GM12878 (cell line): Measurements from ENCODE around the gene ZNF445. TPM values are rescaled to one million over a fixed set of nuclear protein-coding genes. Genes with fewer than 3 reads are reported as not detected.
"Not testable (repeated sequence)": the region's sequence is repeated elsewhere in the genome, so short reads cannot be mapped to it uniquely, and the experiment has no call there.

ENCODE experiments used
- ATAC-seq: fragments of 200-7000 bp; cut with Tn5 transposase; 3 replicates; pipeline ENCODE4 v1.9.1; 2020; ENCODE audit warnings: mild to moderate bottlenecking, moderate library complexity
- BruUV-seq: library from RNA; stranded (reverse); fragments of 400-500 nt; replicated peaks from 2 replicates; lab custom pipeline; 2021; lab: Mats Ljungman, UMichigan
- CTCF ChIA-PET: fragments of 300-600 bp; sonication (Branson Sonifier 250); formaldehyde crosslinking; extraction: SDS; loops from one replicate; lab custom pipeline; 2021; ENCODE audit warnings: inconsistent platforms; lab: Yijun Ruan, JAX
- POLR2A ChIA-PET: fragments of 350-600 bp; formaldehyde crosslinking; extraction: SDS; loops from one replicate; lab custom pipeline; 2021; ENCODE audit warnings: inconsistent platforms; lab: Charles Lee
- RAD21 ChIA-PET: fragments of 300-600 bp; sonication (Branson Sonifier 250); formaldehyde crosslinking; loops from one replicate; lab custom pipeline; 2023; ENCODE audit warnings: antibody characterized with exemption; ENCODE audit not compliant: unreplicated experiment; lab: Charles Lee
- SMC1A ChIA-PET: fragments of 300-600 bp; sonication (Branson Sonifier 250); formaldehyde crosslinking; loops from one replicate; lab custom pipeline; 2023; ENCODE audit not compliant: unreplicated experiment, uncharacterized antibody; lab: Charles Lee
- DNase-seq: peaks from one replicate; pipeline ENCODE4 v3.0.0-alpha.2; 2011; ENCODE audit warnings: low read depth, low spot score
- FAIRE-seq: peaks from 3 replicates; lab custom pipeline; 2011; peaks lifted over from hg19 to GRCh38; lab: Jason Lieb, UNC
- H2AFZ ChIP-seq: 2 replicates; pipeline ENCODE4 v1.6.0; 2011; ENCODE audit warnings: low read depth, low read length, control low read depth; ENCODE audit not compliant: control insufficient read depth
- H3K27ac ChIP-seq: 2 replicates; pipeline ENCODE4 v1.5.1; 2011; ENCODE audit warnings: control low read depth; ENCODE audit not compliant: control insufficient read depth, insufficient read depth
- H3K27me3 ChIP-seq, 2 experiments: replicated peaks in 1 of 2; 2 replicates each; pipeline versions ENCODE4 v1.6.0 to v1.6.1; 2011; ENCODE audit warnings: low read length in 1 of 2; ENCODE audit not compliant: control insufficient read depth in 2 of 2, insufficient read depth in 2 of 2
- H3K36me3 ChIP-seq, 2 experiments: 2 replicates each; pipeline ENCODE4 v1.5.1; 2011; ENCODE audit warnings: low read length in 1 of 2; ENCODE audit not compliant: control insufficient read depth in 2 of 2, insufficient read depth in 2 of 2
- H3K4me1 ChIP-seq: 2 replicates; pipeline ENCODE4 v1.6.1; 2011; ENCODE audit warnings: mild to moderate bottlenecking, low read length, moderate library complexity, mixed read lengths; ENCODE audit not compliant: control insufficient read depth, insufficient read depth
- H3K4me2 ChIP-seq: 2 replicates; pipeline ENCODE4 v1.6.0; 2011; ENCODE audit warnings: control low read depth; ENCODE audit not compliant: control insufficient read depth, insufficient read depth
- H3K4me3 ChIP-seq: fragments of 200-600 bp; sonication (generic); 2 replicates; pipeline ENCODE4 v1.5.1; 2016
- H3K79me2 ChIP-seq: 2 replicates; pipeline ENCODE4 v1.6.0; 2011; ENCODE audit warnings: low read length; ENCODE audit not compliant: control insufficient read depth, insufficient read depth
- H3K9ac ChIP-seq: 2 replicates; pipeline ENCODE4 v1.8.0; 2011; ENCODE audit warnings: low read length, control low read depth, mixed read lengths; ENCODE audit not compliant: control insufficient read depth, insufficient read depth
- H3K9me3 ChIP-seq: replicated peaks from 3 replicates; pipeline ENCODE4 v1.5.1; 2011; ENCODE audit warnings: mild to moderate bottlenecking, low read length; ENCODE audit not compliant: control insufficient read depth, insufficient read depth
- H4K20me1 ChIP-seq: 2 replicates; pipeline ENCODE4 v1.6.0; 2011; ENCODE audit not compliant: control insufficient read depth, insufficient read depth
- ATF7 ChIP-seq: fragments of 450-650 bp; IDR thresholded peaks from 2 replicates; pipeline ENCODE4 v1.6.1; 2016; ENCODE audit warnings: low read depth, mild to moderate bottlenecking
- BHLHE40 ChIP-seq, 2 experiments: fragments of 450-650 bp in 1 of 2; IDR thresholded peaks; 2 replicates each; pipeline ENCODE4 v1.6.1; 2011 to 2017; ENCODE audit warnings: low read depth in 2 of 2, borderline replicate concordance in 1 of 2, improper control_type of control experiment in 1 of 2, low read length in 1 of 2, mild to moderate bottlenecking in 1 of 2
- GABPA ChIP-seq: IDR thresholded peaks from 2 replicates; pipeline ENCODE4 v1.6.1; 2014; ENCODE audit warnings: antibody characterized with exemption, low read depth, mild to moderate bottlenecking, inconsistent platforms
- GATAD2B ChIP-seq: fragments of 450-650 bp; conservative IDR thresholded peaks from 2 replicates; pipeline ENCODE4 v1.6.1; 2017; ENCODE audit warnings: low read depth, mild to moderate bottlenecking, moderate library complexity
- IKZF1 ChIP-seq: fragments of 450-650 bp; conservative IDR thresholded peaks from 2 replicates; pipeline ENCODE4 v1.6.1; 2017; ENCODE audit warnings: antibody characterized with exemption, mild to moderate bottlenecking
- RAD51 ChIP-seq: fragments of 450-650 bp; IDR thresholded peaks from 2 replicates; pipeline ENCODE4 v1.6.1; 2016; ENCODE audit warnings: moderate library complexity, mild to moderate bottlenecking, inconsistent platforms
- STAT1 ChIP-seq: fragments of 450-650 bp; conservative IDR thresholded peaks from 2 replicates; pipeline ENCODE4 v1.6.1; 2014; ENCODE audit warnings: antibody characterized with exemption, mild to moderate bottlenecking
- SUPT20H ChIP-seq: IDR thresholded peaks from 2 replicates; pipeline ENCODE4 v1.6.1; 2011; ENCODE audit warnings: low read depth, mild to moderate bottlenecking, low read length, moderate library complexity, borderline replicate concordance; ENCODE audit not compliant: control insufficient read depth
- ZBTB4 ChIP-seq: fragments of 450-650 bp; formaldehyde crosslinking; IDR thresholded peaks from 2 replicates; pipeline ENCODE4 v1.4.0; 2022; ENCODE audit warnings: mild to moderate bottlenecking, moderate library complexity
- WGBS: methylation state at CpG from one replicate; pipeline ENCODE4 v1.1.6; 2016; ENCODE audit warnings: low lambda C conversion rate; ENCODE audit not compliant: insufficient replicate concordance, insufficient coverage; ENCODE audit errors: missing lambda C conversion rate; 5-methylcytosine and 5-hydroxymethylcytosine counted together
- in situ Hi-C: fragments of 300-500 bp; cut with MboI; formaldehyde crosslinking; loops from 9 replicates; pipeline ENCODE4 v1.14.3; 2018; ENCODE audit warnings: mixed read lengths
- intact Hi-C: fragments of 100-400 bp; cut with micrococcal nuclease; formaldehyde crosslinking; loops from one replicate; pipeline ENCODE4 v1.14.2; 2022; ENCODE audit not compliant: unreplicated experiment
- polyA plus RNA-seq, 11 experiments: library from polyadenylated mRNA; depleted of rRNA in 4 of 11; unstranded in 6 of 11; stranded (reverse) in 5 of 11; fragments of >200 nt; fragmentation: Nextera tagmentation in 4 of 11; fragmentation: Illumina TruSeq in 1 of 11; extraction: Ambion mirVana in 4 of 11; extraction: Trizol in 1 of 11; gene quantifications; 1 replicate in 1 of 11; 2 replicates in 10 of 11; pipeline versions ENCODE4 v1.2.1 to v1.2.3, GENCODE V29; 2011 to 2016; ENCODE audit warnings: inconsistent platforms in 2 of 11, missing spikeins in 2 of 11, low read depth in 1 of 11
- total RNA-seq, 4 experiments: library from RNA; depleted of rRNA in 3 of 4; stranded (reverse); fragments of >200 nt in 3 of 4; fragmentation: Illumina TruSeq in 1 of 4; extraction: Trizol in 1 of 4; gene quantifications; 2 replicates each; pipeline versions ENCODE4 v1.2.1 to v1.2.3, GENCODE V29; 2013 to 2021

Gene ZNF445
- total and polyA plus RNA-seq, 10 of the 15 experiments (the other 5 are each of a cell fraction or from before 2014, with no cell fraction given), result 0.80 to 14.4 (median 5.6) TPM

GRCh38 chr3:44501971-44502370 is 24.5 kb upstream of the ZNF445 start:
- DNase-seq (no peak), FAIRE-seq (no peak), ATAC-seq (no peak)
- no peaks in the 10 kb centered on the region for H3K27me3 ChIP-seq
- in situ Hi-C loops, result no loop called here
- WGBS, result 96% methylated on average over 3 of the region's 3 CpGs
- peaks cover 34% of the 10 kb centered on the region for H3K9me3 ChIP-seq
- no peak overlapping the region for H2AFZ ChIP-seq
- ChIA-PET RAD21 (no interaction called here), SMC1A (interaction anchor here (1.0 kb wide), 1 partner anchor 253 kb away, joined by 3 read pairs; no protein-coding TSS in a partner anchor), POLR2A (no interaction called here), CTCF (no interaction called here)
- H3K79me2 ChIP-seq, result no peaks in the 10 kb centered on the region
- no TSS peak for BruUV-seq
- intact Hi-C loops, result no loop called here
- H4K20me1 ChIP-seq, result no peaks in the 10 kb centered on the region
- no peak for TF ChIP-seq GABPA
- no peak for TF ChIP-seq IKZF1
- no peak for TF ChIP-seq GATAD2B
- TF ChIP-seq ZBTB4 (CRISPR knock-in tag), result no peak
- no peak for TF ChIP-seq STAT1
- no peak for TF ChIP-seq BHLHE40 (IDR thresholded peaks at IDR 0.05; ENCODE audit: borderline replicate concordance in 1 of 2, low read depth in 2 of 2, low read length in 1 of 2)
- no peak for TF ChIP-seq ATF7
- TF ChIP-seq SUPT20H, result no peak
- TF ChIP-seq RAD51, result no peak
- H3K36me3 ChIP-seq, result peaks cover 7 to 10% of the 10 kb centered on the region in 2 experiments; a peak in 3 of 4 replicates
- H3K9ac ChIP-seq, result no peak overlapping the region
- no peak overlapping the region for H3K4me2 ChIP-seq
- H3K27ac ChIP-seq, result no peak overlapping the region
- no peaks in the 10 kb centered on the region for H3K4me1 ChIP-seq
- no peak overlapping the region for H3K4me3 ChIP-seq

GRCh38 chr3:44499899-44500168 is 22.4 kb upstream of the ZNF445 start:
- in situ Hi-C loops, BruUV-seq, H4K20me1 ChIP-seq, RAD21 ChIA-PET, H3K27ac ChIP-seq, POLR2A ChIA-PET, H2AFZ ChIP-seq, H3K27me3 ChIP-seq, H3K4me3 ChIP-seq, H3K4me1 ChIP-seq, SMC1A ChIA-PET, H3K79me2 ChIP-seq, H3K4me2 ChIP-seq, H3K9ac ChIP-seq, ATAC-seq, intact Hi-C loops, DNase-seq: not testable (repeated sequence)
- CTCF ChIA-PET, result interaction anchor here (0.8 kb wide), 1 partner anchor 176 kb away, joined by 3 read pairs; no protein-coding TSS in a partner anchor
- Histone ChIP-seq H3K36me3 (peaks cover 7 to 10% of the 10 kb centered on the region in 2 experiments; a peak in 3 of 4 replicates), H3K9me3 (peaks cover 37% of the 10 kb centered on the region)
- peak; percentile 86 for FAIRE-seq
- 97% methylated on average over 4 of the region's 4 CpGs for WGBS
